D721Med (cell line): Measurements from ENCODE around the gene OLFML3.

ENCODE experiments used
- DNase-seq: peaks from one replicate; pipeline ENCODE4 v3.0.0; 2011; ENCODE audit warnings: low spot score; ENCODE audit not compliant: insufficient read length
- FAIRE-seq: peaks from 2 replicates; lab custom pipeline; 2011; peaks lifted over from hg19 to GRCh38; lab: Jason Lieb, UNC
- TF ChIP-seq, protein P1 (sequence below): IDR thresholded peaks from 2 replicates; pipeline ENCODE4 v1.5.1; 2012; ENCODE audit warnings: mild to moderate bottlenecking, control low read depth; ENCODE audit not compliant: insufficient read depth; ENCODE audit errors: missing control alignments

OLFML3 gene

GRCh38 chr1:113950908-113951307, 28.4 kb upstream of the OLFML3 start:
- FAIRE-seq (no peak), DNase-seq (no peak)
- TF ChIP-seq, protein P1, sequence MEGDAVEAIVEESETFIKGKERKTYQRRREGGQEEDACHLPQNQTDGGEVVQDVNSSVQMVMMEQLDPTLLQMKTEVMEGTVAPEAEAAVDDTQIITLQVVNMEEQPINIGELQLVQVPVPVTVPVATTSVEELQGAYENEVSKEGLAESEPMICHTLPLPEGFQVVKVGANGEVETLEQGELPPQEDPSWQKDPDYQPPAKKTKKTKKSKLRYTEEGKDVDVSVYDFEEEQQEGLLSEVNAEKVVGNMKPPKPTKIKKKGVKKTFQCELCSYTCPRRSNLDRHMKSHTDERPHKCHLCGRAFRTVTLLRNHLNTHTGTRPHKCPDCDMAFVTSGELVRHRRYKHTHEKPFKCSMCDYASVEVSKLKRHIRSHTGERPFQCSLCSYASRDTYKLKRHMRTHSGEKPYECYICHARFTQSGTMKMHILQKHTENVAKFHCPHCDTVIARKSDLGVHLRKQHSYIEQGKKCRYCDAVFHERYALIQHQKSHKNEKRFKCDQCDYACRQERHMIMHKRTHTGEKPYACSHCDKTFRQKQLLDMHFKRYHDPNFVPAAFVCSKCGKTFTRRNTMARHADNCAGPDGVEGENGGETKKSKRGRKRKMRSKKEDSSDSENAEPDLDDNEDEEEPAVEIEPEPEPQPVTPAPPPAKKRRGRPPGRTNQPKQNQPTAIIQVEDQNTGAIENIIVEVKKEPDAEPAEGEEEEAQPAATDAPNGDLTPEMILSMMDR = no peak

DNA sequence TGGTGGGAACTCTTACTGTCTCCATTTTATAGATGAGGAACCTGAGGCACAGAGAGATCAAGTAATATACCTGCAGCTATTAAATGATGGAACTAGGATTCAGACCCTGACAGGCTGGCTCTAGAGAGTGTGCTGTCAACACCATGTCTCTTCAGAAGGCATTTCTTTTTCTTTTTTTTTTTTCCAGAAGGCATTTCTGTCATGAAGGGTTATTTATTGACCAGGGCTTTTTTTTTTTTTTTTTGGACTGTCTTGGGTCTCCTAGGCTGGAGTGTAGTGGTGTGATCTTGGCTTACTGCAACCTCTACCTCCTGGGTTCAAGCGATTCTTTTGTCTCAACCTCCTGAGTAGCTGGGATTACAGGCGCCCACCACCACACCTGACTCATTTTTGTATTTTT, 27.6 kb upstream of the OLFML3 start:
- TF ChIP-seq, protein P1 = no peak
- no peak for FAIRE-seq

DNA sequence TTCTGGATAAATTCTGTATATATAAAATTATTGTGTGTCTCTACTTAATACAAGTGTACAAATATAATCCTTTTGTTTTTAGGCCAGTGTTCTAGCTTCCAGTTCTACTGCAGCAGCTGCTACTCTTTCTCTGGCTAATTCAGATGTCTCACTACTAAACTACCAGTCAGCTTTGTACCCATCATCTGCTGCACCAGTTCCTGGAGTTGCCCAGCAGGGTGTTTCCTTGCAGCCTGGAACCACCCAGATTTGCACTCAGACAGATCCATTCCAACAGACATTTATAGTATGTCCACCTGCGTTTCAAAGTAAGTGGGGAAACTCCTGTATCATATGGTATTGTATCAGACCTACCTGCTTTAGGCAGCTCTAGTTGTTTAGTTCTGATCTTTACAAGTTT, 21.3 kb upstream of the OLFML3 start:
- TF ChIP-seq, protein P1 = no peak
- DNase-seq = no peak
- FAIRE-seq = no peak

More for the DNA sequence above, 27.6 kb upstream of the OLFML3 start:
- DNase-seq = no peak

DNA sequence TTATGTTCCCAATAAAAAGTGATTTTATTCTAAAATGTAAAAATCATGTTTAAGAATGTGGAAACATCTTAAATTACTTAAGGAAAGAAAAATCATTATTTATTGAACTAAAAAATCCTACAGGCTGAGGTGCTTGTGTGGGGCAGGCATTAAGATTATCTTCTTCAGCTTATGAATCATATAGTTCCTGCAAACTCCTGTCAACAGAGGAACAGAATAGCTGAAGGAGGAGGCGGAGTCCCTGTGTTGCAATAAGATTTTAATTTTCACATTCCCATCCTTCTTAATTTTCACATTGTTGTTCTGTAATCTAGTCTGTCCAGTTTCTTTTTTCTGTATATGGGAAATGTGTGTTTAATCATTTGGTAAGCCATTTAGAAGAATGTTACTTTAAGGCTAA, 20.6 kb upstream of the OLFML3 start:
- FAIRE-seq = no peak
- TF ChIP-seq, protein P1 = no peak
- DNase-seq = no peak

DNA sequence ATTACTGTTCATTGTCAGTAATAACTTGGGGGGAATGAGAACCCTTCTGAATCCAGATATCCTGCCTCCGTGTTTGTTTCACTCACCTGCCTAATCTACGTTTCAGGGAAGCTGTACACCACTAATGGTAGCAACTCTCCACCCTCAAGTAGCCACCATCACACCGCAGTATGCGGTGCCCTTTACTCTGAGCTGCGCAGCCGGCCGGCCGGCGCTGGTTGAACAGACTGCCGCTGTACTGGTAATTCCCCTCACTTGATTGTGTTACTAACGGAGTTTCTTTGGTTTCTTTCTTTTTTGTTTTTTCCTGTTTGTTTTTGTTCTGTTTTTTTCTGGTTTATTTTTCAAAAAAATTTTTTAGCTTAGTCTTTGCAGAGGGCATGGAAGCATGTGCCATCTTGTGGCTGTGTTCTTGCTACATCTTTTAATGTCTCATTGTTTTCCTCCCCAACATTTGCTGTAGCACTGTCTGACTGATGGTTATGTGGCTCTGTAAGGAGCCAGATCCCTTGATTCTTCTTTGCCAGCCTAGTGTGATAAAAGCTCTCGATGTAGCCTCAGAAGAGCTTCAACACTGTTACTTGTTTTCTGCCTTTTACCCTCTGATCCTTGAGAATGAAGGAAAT, 15.9 kb upstream of the OLFML3 start:
- no peak for FAIRE-seq
- DNase-seq = no peak
- TF ChIP-seq, protein P1 = peak; percentile 31

DNA sequence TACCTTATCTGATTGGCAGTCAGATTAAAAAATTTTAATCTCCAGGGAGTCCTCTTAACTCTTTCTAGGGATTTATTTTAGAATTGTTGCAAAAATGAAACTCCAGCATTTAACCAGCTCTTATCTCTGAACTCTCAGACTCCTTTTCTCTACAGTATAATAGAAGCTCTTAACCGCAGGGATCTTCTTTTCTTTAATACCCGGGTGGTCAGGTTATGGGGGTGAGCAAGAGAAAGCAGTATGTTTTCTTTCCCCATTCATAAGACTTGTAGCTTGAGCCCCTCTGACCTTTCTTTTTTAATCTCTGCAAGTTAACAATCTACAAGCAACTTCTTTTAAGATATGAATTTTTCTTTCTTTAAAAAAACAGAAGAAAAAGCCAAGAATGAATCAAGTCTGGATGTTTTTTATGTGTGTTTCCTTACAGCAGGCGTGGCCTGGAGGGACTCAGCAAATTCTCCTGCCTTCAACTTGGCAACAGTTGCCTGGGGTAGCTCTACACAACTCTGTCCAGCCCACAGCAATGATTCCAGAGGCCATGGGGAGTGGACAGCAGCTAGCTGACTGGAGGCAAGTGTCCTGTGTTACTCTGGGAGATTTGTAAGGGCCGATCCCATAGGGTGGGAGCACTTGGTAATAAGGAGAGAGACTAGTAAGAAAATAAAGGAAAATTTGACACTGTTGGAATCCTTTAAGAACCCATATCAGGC, 13.4 kb upstream of the OLFML3 start:
- FAIRE-seq (no peak), DNase-seq (no peak)
- TF ChIP-seq, protein P1 = no peak

DNA sequence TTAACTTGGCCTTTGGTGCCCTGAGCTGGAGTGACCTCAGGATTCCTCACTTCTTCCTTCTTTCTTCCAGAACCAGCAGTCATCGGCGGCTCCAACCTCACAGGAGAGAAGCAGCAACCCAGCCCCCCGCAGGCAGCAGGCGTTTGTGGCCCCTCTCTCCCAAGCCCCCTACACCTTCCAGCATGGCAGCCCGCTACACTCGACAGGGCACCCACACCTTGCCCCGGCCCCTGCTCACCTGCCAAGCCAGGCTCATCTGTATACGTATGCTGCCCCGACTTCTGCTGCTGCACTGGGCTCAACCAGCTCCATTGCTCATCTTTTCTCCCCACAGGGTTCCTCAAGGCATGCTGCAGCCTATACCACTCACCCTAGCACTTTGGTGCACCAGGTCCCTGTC, 6.3 kb upstream of the OLFML3 start:
- no peak for FAIRE-seq
- TF ChIP-seq, protein P1 = no peak
- DNase-seq = no peak
